Prostate gland (tissue), 2 donors: Measurements from ENCODE around the gene PCDHGC5. TPM values are rescaled to one million over a fixed set of nuclear protein-coding genes. Genes with fewer than 3 reads are reported as not detected.

Experiments
- DNase-seq: peaks from one replicate; pipeline ENCODE4 v3.0.0-alpha.2; 2019; ENCODE audit warnings: low spot score
- H3K27ac ChIP-seq, 2 donors: fragments of 200-600 bp; sonication (generic); 2 replicates each; pipeline ENCODE4 v1.5.1; 2017 to 2019
- H3K27me3 ChIP-seq: fragments of 200-600 bp; sonication (generic); replicated peaks from 2 replicates; pipeline ENCODE4 v1.5.1; 2019; ENCODE audit not compliant: insufficient read depth
- H3K36me3 ChIP-seq, 2 donors: fragments of 200-600 bp; sonication (generic); 1 replicate in 1 of 2; 2 replicates in 1 of 2; pipeline versions ENCODE4 v1.5.1 to v1.8.1; 2017 to 2019
- H3K4me1 ChIP-seq: fragments of 200-600 bp; sonication (generic); replicated peaks from 2 replicates; pipeline ENCODE4 v1.5.1; 2019
- H3K4me3 ChIP-seq, 2 donors: fragments of 200-600 bp; sonication (generic); 2 replicates each; pipeline ENCODE4 v1.5.1; 2017 to 2019
- H3K9me3 ChIP-seq: fragments of 200-600 bp; sonication (generic); 2 replicates; pipeline ENCODE4 v1.5.1; 2017
- CTCF ChIP-seq, 4 experiments: fragments of 200-600 bp in 2 of 4; fragments of 450-650 bp in 2 of 4; sonication (generic) in 2 of 4; IDR thresholded peaks; 1 replicate in 3 of 4; 2 replicates in 1 of 4; pipeline ENCODE4 v1.5.1; 2016 to 2019; ENCODE audit warnings: antibody characterized with exemption in 4 of 4, mild to moderate bottlenecking in 2 of 4, moderate library complexity in 2 of 4
- POLR2A ChIP-seq: fragments of 450-650 bp; IDR thresholded peaks from one replicate; pipeline ENCODE4 v1.6.1; 2016; ENCODE audit warnings: antibody characterized with exemption, mild to moderate bottlenecking
- POLR2AphosphoS5 ChIP-seq: sonication (generic); formaldehyde crosslinking; IDR thresholded peaks from one replicate; pipeline ENCODE4 v1.6.1; 2017; ENCODE audit warnings: antibody characterized with exemption
- WGBS: methylation state at CpG from one replicate; pipeline ENCODE4 v1.1.5; 2018; 5-methylcytosine and 5-hydroxymethylcytosine counted together
- intact Hi-C: fragments of 100-400 bp; cut with DNase I; formaldehyde crosslinking; loops from one replicate; pipeline ENCODE4 v1.14.2; 2022
- total RNA-seq, 2 donors: library from RNA; depleted of rRNA; stranded (reverse); fragments of >200 nt; gene quantifications; one replicate each; pipeline ENCODE4 v1.1.0, GENCODE V29; 2016

PCDHGC5 gene
- total RNA-seq, 2 donors from 2014 or later: 0.96 to 2.7 TPM

- no peaks in the 10 kb centered on the region for H3K9me3 ChIP-seq
- no peak for TF ChIP-seq POLR2A
- TF ChIP-seq POLR2AphosphoS5: no peak
- no peak for TF ChIP-seq CTCF (IDR thresholded peaks at IDR 0.05)
- no peaks in the 10 kb centered on the region for H3K27me3 ChIP-seq
- 65% methylated on average over 4 of the region's 4 CpGs for WGBS
- intact Hi-C loops: loop anchor here (5.0 kb wide), 1 partner anchor 35 kb away; the partner anchor contains the start of gene PCDHGC3
- no peaks in the 10 kb centered on the region for H3K36me3 ChIP-seq
- DNase-seq: no peak
- peak overlapping the region; percentile 84 to 87 for H3K27ac ChIP-seq
- H3K4me1 ChIP-seq: peaks cover 4% of the 10 kb centered on the region
- no peak overlapping the region for H3K4me3 ChIP-seq
These were observed 23.0 kb downstream of the PCDHGC5 start for GRCh38 chr5:141511771-141512325.

GRCh38 chr5:141512390-141512910, 23.6 kb downstream of the PCDHGC5 start:
- Histone ChIP-seq H3K9me3 (no peaks in the 10 kb centered on the region), H3K4me3 (peak overlapping the region; percentile 50 to 51), H3K4me1 (peaks cover 4% of the 10 kb centered on the region), H3K36me3 (no peaks in the 10 kb centered on the region), H3K27ac (peak overlapping the region; percentile 84 to 87), H3K27me3 (no peaks in the 10 kb centered on the region)
- 4% methylated on average over 28 of the region's 28 CpGs for WGBS
- TF ChIP-seq POLR2A (peak; percentile 28), POLR2AphosphoS5 (no peak), CTCF (IDR thresholded peaks at IDR 0.05) (peak; percentile 70 to 90 (median 76))
- DNase-seq: peak; percentile 84
- intact Hi-C loops: loop anchor here (5.0 kb wide), 1 partner anchor 35 kb away; the partner anchor contains the start of gene PCDHGC3

GRCh38 chr5:141512911-141513626, 24.2 kb downstream of the PCDHGC5 start:
- Histone ChIP-seq H3K27ac (peak overlapping the region; percentile 84 to 87), H3K36me3 (no peaks in the 10 kb centered on the region), H3K4me1 (peaks cover 4% of the 10 kb centered on the region), H3K9me3 (no peaks in the 10 kb centered on the region), H3K27me3 (no peaks in the 10 kb centered on the region), H3K4me3 (peak overlapping the region; percentile 50 to 51)
- DNase-seq: peak; percentile 33
- intact Hi-C loops: loop anchor here (5.0 kb wide), 1 partner anchor 36 kb away; the partner anchor contains the start of gene PCDHGC3
- under 1% methylated on average over 43 of the region's 43 CpGs for WGBS
- TF ChIP-seq CTCF (IDR thresholded peaks at IDR 0.05): no peak
- TF ChIP-seq POLR2A: no peak
- TF ChIP-seq POLR2AphosphoS5: no peak

GRCh38 chr5:141513627-141514329, 24.9 kb downstream of the PCDHGC5 start:
- intact Hi-C loops: loop anchor here (5.0 kb wide), 1 partner anchor 36 kb away; the partner anchor contains the start of gene PCDHGC3
- H3K36me3 ChIP-seq: no peaks in the 10 kb centered on the region
- peaks cover 4% of the 10 kb centered on the region for H3K4me1 ChIP-seq
- H3K27ac ChIP-seq: peak overlapping the region; percentile 84 to 87
- H3K9me3 ChIP-seq: no peaks in the 10 kb centered on the region
- no peaks in the 10 kb centered on the region for H3K27me3 ChIP-seq
- peak overlapping the region; percentile 50 to 51 for H3K4me3 ChIP-seq
- WGBS: 1% methylated on average over 29 of the region's 29 CpGs
- peak; percentile 70 for DNase-seq
- TF ChIP-seq CTCF (IDR thresholded peaks at IDR 0.05) (no peak), POLR2A (peak; percentile 46), POLR2AphosphoS5 (peak; percentile 29)
